CD14-positive monocyte (primary cell): ENCODE measurements around the gene CATSPER1. TPM values are rescaled to one million over a fixed set of nuclear protein-coding genes. Genes with fewer than 3 reads are reported as not detected.

Experiments
- DNase-seq, 3 donors: peaks; one replicate each; pipeline ENCODE4 v3.0.0-alpha.2; 2011 to 2022
- H2AFZ ChIP-seq: 2 replicates; pipeline ENCODE4 v1.6.0; 2012; ENCODE audit warnings: mild to moderate bottlenecking, low read depth, low read length, inconsistent platforms; ENCODE audit not compliant: insufficient read depth, poor library complexity, severe bottlenecking
- H3K27ac ChIP-seq, 2 donors: 1 replicate in 1 of 2; 2 replicates in 1 of 2; pipeline ENCODE4 v1.5.1; 2012 to 2013; ENCODE audit warnings: low read length in 2 of 2, control low read depth in 1 of 2, inconsistent platforms in 1 of 2, low read depth in 1 of 2, mild to moderate bottlenecking in 1 of 2
- H3K27me3 ChIP-seq, 2 donors: one replicate each; pipeline versions ENCODE4 v1.6.0 to v1.6.1; 2011 to 2013; ENCODE audit warnings: low read length in 2 of 2; ENCODE audit not compliant: control insufficient read depth in 2 of 2, insufficient read depth in 2 of 2
- H3K36me3 ChIP-seq, 2 donors: replicated peaks in 1 of 2; 1 replicate in 1 of 2; 2 replicates in 1 of 2; pipeline versions ENCODE4 v1.5.1 to v1.6.1; 2012 to 2013; ENCODE audit warnings: low read length in 2 of 2, control low read depth in 1 of 2, inconsistent platforms in 1 of 2, mild to moderate bottlenecking in 1 of 2; ENCODE audit not compliant: insufficient read depth in 2 of 2, control insufficient read depth in 1 of 2
- H3K4me1 ChIP-seq, 2 donors: 1 replicate in 1 of 2; 2 replicates in 1 of 2; pipeline versions ENCODE4 v1.5.1 to v1.6.1; 2012 to 2013; ENCODE audit warnings: low read length in 2 of 2, control low read depth in 1 of 2, inconsistent platforms in 1 of 2, mild to moderate bottlenecking in 1 of 2, moderate library complexity in 1 of 2; ENCODE audit not compliant: insufficient read depth in 2 of 2, control insufficient read depth in 1 of 2
- H3K4me2 ChIP-seq: replicated peaks from 2 replicates; pipeline ENCODE3; 2012; ENCODE audit warnings: low read length, moderate library complexity, mild to moderate bottlenecking; ENCODE audit not compliant: poor library complexity, severe bottlenecking; ENCODE audit errors: extremely low read depth
- H3K4me3 ChIP-seq, 3 experiments: fragments of 200-600 bp in 1 of 3; sonication (generic) in 1 of 3; replicated peaks in 1 of 3; 1 replicate in 2 of 3; 2 replicates in 1 of 3; pipeline ENCODE4 v1.5.1; 2011 to 2013; ENCODE audit warnings: low read length in 3 of 3, mild to moderate bottlenecking in 3 of 3, control low read depth in 2 of 3, low read depth in 2 of 3, inconsistent platforms in 1 of 3, moderate library complexity in 1 of 3
- H3K79me2 ChIP-seq: 2 replicates; pipeline ENCODE4 v1.6.0; 2012; ENCODE audit warnings: mild to moderate bottlenecking, control low read depth, inconsistent platforms, low read length, moderate library complexity; ENCODE audit not compliant: insufficient read depth
- H3K9ac ChIP-seq: 2 replicates; pipeline ENCODE4 v1.6.0; 2017; ENCODE audit warnings: low read length, mild to moderate bottlenecking; ENCODE audit not compliant: insufficient read depth, poor library complexity, severe bottlenecking
- H3K9me3 ChIP-seq, 2 donors: replicated peaks in 1 of 2; 1 replicate in 1 of 2; 2 replicates in 1 of 2; pipeline versions ENCODE4 v1.5.1 to v1.6.1; 2012 to 2013; ENCODE audit warnings: low read length in 2 of 2, control low read depth in 1 of 2; ENCODE audit not compliant: control insufficient read depth in 1 of 2, insufficient read depth in 1 of 2
- H4K20me1 ChIP-seq: 2 replicates; pipeline ENCODE4 v1.6.0; 2012; ENCODE audit warnings: mild to moderate bottlenecking, low read length, control low read depth, moderate library complexity; ENCODE audit not compliant: insufficient read depth
- H3K27ac Mint-ChIP-seq, 7 donors: one replicate each; pipeline ENCODE4 v1.8.0; 2020; ENCODE audit warnings: mild to moderate bottlenecking in 7 of 7, mixed read lengths in 7 of 7, moderate library complexity in 6 of 7, inconsistent platforms in 2 of 7
- H3K27me3 Mint-ChIP-seq, 3 donors: one replicate each; pipeline ENCODE4 v1.8.0; 2021 to 2022; ENCODE audit warnings: low read depth in 3 of 3, mild to moderate bottlenecking in 3 of 3, mixed read lengths in 3 of 3, moderate library complexity in 3 of 3, inconsistent platforms in 1 of 3
- H3K36me3 Mint-ChIP-seq, 2 donors: one replicate each; pipeline ENCODE4 v1.8.0; 2020; ENCODE audit warnings: mixed read lengths in 2 of 2, inconsistent platforms in 1 of 2, mild to moderate bottlenecking in 1 of 2
- H3K4me1 Mint-ChIP-seq: one replicate; pipeline ENCODE4 v1.8.0; 2020; ENCODE audit warnings: mild to moderate bottlenecking, mixed read lengths
- H3K4me3 Mint-ChIP-seq, 2 donors: one replicate each; pipeline ENCODE4 v1.8.0; 2020; ENCODE audit warnings: mild to moderate bottlenecking in 2 of 2, mixed read lengths in 2 of 2, moderate library complexity in 1 of 2
- H3K9me3 Mint-ChIP-seq, 7 donors: one replicate each; pipeline ENCODE4 v1.8.0; 2020 to 2022; ENCODE audit warnings: mixed read lengths in 7 of 7, mild to moderate bottlenecking in 6 of 7, moderate library complexity in 6 of 7, inconsistent platforms in 2 of 7
- CTCF ChIP-seq: fragments of 200-600 bp; IDR thresholded peaks from one replicate; pipeline ENCODE4 v1.8.0; 2022; ENCODE audit warnings: antibody characterized with exemption, mild to moderate bottlenecking
- WGBS: methylation state at CpG from one replicate; pipeline ENCODE4 v1.1.5; 2013; ENCODE audit warnings: missing lambda C conversion rate; ENCODE audit not compliant: insufficient coverage; 5-methylcytosine and 5-hydroxymethylcytosine counted together
- intact Hi-C, 2 donors: fragments of 100-400 bp; cut with micrococcal nuclease; formaldehyde crosslinking; loops; one replicate each; pipeline versions ENCODE4 v1.15.0 to v1.15.1; 2023
- polyA plus RNA-seq, 3 donors: library from polyadenylated mRNA; depleted of rRNA in 1 of 3; unstranded in 2 of 3; stranded (reverse) in 1 of 3; fragments of 300-500 nt in 2 of 3; fragments of >200 nt in 1 of 3; fragmentation: Illumina TruSeq in 2 of 3; gene quantifications; 1 replicate in 2 of 3; 2 replicates in 1 of 3; pipeline ENCODE4 v1.2.3, GENCODE V29; 2012 to 2021

CATSPER1 gene
- polyA plus RNA-seq, 3 donors = 15.4 to 24.1 (median 22.0) TPM

- 84% methylated on average over 12 of the region's 12 CpGs for WGBS
- no peak overlapping the region for H3K4me3 ChIP-seq
- peaks cover 33 to 41% of the 10 kb centered on the region in 2 donors for H3K36me3 ChIP-seq
- peaks cover 5 to 7% of the 10 kb centered on the region in 2 donors for H3K4me1 ChIP-seq
- intact Hi-C loops = no loop called here
- H3K27me3 Mint-ChIP-seq = peaks cover 0 to 4% (median 0%) of the 10 kb centered on the region in 3 donors
- no peak for DNase-seq
- H3K9ac ChIP-seq = no peak overlapping the region
- H2AFZ ChIP-seq = no peak overlapping the region
- H3K9me3 ChIP-seq = no peaks in the 10 kb centered on the region
- H3K27ac ChIP-seq = no peak overlapping the region
- H3K79me2 ChIP-seq = no peaks in the 10 kb centered on the region
- H3K4me2 ChIP-seq = no peak overlapping the region
- TF ChIP-seq CTCF = no peak
- H3K36me3 Mint-ChIP-seq = peaks cover 32 to 45% of the 10 kb centered on the region in 2 donors
- no peak overlapping the region for H3K4me3 Mint-ChIP-seq
- peaks cover 3% of the 10 kb centered on the region for H4K20me1 ChIP-seq
- no peaks in the 10 kb centered on the region for H3K9me3 Mint-ChIP-seq
- H3K27me3 ChIP-seq = no peaks in the 10 kb centered on the region
- peaks cover under 1% of the 10 kb centered on the region for H3K4me1 Mint-ChIP-seq
- H3K27ac Mint-ChIP-seq = peak overlapping the region in 1 of 7 donors; percentile 26
Measured at GRCh38 chr11:65981101-65981740, 45.1 kb downstream of the CATSPER1 start.

GRCh38 chr11:65979261-65979759 is 47.0 kb downstream of the CATSPER1 start:
- intact Hi-C loops = no loop called here
- Histone ChIP-seq H3K9me3 (no peaks in the 10 kb centered on the region), H2AFZ (no peak overlapping the region), H3K4me2 (no peak overlapping the region), H3K4me1 (no peaks in the 10 kb centered on the region), H3K4me3 (no peak overlapping the region), H3K27me3 (no peaks in the 10 kb centered on the region), H3K36me3 (peaks cover 40 to 52% of the 10 kb centered on the region in 2 donors), H3K9ac (no peak overlapping the region), H3K79me2 (no peaks in the 10 kb centered on the region), H3K27ac (no peak overlapping the region), H4K20me1 (peaks cover 7% of the 10 kb centered on the region)
- H3K4me1 Mint-ChIP-seq = no peaks in the 10 kb centered on the region
- H3K9me3 Mint-ChIP-seq = no peaks in the 10 kb centered on the region
- DNase-seq = no peak
- WGBS = 87% methylated on average over 5 of the region's 10 CpGs
- peaks cover 41 to 61% of the 10 kb centered on the region in 2 donors for H3K36me3 Mint-ChIP-seq
- peak overlapping the region in 2 of 7 donors; percentile 40 to 54 for H3K27ac Mint-ChIP-seq
- H3K4me3 Mint-ChIP-seq = no peak overlapping the region
- H3K27me3 Mint-ChIP-seq = peaks cover 0 to 4% (median 0%) of the 10 kb centered on the region in 3 donors
- TF ChIP-seq CTCF = no peak
